ENCODE measurements around the gene HS3ST3B1.

GRCh38 chr17:14340857-14341754 is 40.2 kb downstream of the HS3ST3B1 start:
- TF ChIP-seq CTCF (conservative IDR thresholded peaks at IDR 0.05), result no peak
- no peak for TF ChIP-seq ZFX (IDR thresholded peaks at IDR 0.05)

All from C4-2B (cell line).